ENCODE data around the gene PCDHA1.

PCDHA1 gene

DNA sequence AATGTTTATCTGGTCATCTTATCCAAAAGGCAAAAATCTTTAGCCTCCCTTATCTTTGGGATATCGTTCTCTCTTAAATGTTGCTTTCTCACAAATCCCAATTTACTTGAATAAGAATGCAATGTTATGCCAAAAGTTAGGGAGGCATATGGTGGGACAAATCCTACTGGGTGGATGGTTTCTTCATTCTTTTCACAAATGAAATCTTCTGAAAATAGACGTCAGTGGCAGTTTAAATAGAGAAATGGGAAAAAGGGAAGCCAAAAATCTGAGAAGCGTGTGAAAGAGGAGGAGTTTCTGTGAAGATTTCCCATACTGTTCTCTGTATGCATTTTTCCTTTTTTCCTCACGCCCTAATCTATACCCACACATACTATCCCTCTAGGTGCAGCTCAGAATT lies 137.7 kb downstream of the PCDHA1 start:
- DNase-seq (ENCODE audit: low read depth): no peak

- no peak for DNase-seq (ENCODE audit: low read depth)
Observed at GRCh38 chr5:140925806-140926442, 140.0 kb downstream of the PCDHA1 start, which contains the start of gene PCDHAC1. PCDHAC1 (plus strand) TSS chr5:140926299; CDS start chr5:140926893, 594 bp downstream.

DNA sequence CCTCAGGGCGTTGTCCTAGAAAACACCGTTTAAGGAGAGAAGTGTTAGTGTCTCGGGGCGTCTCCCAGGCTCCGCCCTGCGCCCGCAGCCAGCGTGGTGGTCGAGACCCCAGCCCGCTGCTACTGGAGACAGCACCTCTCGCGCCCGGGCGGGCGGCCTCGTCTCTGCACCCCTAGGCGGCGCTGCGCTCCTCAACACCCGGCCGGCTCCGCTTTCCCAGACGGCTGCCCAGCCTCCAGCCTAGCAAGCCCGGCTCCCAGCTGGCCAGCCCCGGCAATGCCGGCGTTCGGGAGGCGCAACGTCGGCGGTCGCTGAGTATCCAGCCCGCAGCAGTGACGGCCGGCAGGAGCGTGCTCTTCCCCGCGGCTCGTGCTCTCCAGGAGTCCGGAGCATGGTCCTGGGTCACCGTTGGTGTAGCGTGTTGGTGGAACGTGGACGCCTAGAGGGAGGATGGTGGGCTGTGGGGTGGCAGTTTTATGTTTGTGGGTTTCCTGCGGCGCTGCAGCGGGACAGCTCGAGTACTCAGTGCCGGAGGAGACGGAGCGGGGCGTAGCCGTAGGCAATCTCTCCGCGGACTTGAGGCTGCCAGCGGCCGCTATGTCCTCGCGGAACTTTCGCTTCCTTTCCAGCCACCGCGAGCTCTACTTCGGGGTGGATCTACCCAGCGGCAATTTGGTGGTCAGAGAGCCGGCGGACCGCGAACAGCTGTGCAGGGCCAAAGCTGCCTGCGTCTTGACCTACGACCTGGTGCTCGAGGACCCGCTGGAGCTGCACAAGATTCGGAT lies 140.7 kb downstream of the PCDHA1 start:
- no peak for DNase-seq (ENCODE audit: low read depth)

DNA sequence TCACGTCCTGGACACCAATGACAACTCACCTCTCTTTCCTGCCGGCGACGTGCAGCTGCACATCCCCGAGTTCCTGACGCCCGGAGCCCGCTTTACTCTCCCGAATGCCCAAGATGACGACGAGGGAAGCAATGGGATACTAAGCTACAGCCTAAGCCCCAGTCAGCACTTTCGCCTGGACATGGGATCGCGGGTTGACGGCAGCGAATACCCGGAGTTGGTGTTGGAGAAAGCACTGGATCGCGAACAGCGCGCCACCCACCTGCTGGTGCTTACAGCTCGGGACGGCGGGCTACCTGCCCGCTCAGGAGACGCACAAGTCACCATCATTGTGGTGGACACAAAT lies 141.3 kb downstream of the PCDHA1 start:
- DNase-seq (ENCODE audit: low read depth): no peak

DNA sequence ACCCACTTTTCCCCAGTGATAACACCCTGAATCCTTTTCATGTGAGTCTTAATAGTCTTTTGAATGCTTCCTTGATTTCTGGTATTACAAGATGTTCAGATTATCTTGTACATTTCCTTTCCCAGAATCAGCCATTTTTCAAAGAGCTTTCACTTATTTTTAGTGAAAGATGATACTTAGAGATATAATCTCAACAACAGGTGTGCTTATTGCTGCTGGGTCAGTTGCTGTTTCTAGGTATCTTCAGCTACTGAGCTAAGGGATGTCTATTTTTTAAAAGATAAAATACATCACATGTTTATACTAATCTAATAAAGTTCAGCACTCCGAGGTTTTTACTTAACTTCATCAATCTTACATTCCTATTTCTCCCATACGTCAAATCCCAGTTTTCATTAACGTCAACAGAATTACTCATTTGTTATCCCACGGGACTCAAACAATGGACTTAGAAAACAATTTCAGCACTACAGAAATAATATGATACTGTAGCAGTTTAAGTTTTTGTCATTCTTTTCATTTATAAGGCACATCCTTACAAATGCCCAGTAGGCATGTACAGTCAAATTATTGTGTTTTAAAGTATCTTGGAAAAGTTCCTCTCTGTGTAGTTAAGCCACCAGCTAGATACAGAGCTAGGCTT lies 149.1 kb downstream of the PCDHA1 start:
- no peak for DNase-seq (ENCODE audit: low read depth)

GRCh38 chr5:140946578-140946977 lies 160.6 kb downstream of the PCDHA1 start:
- DNase-seq (ENCODE audit: low read depth): no peak

GRCh38 chr5:140951636-140952035 lies 165.7 kb downstream of the PCDHA1 start:
- DNase-seq (ENCODE audit: low read depth): no peak

DNA sequence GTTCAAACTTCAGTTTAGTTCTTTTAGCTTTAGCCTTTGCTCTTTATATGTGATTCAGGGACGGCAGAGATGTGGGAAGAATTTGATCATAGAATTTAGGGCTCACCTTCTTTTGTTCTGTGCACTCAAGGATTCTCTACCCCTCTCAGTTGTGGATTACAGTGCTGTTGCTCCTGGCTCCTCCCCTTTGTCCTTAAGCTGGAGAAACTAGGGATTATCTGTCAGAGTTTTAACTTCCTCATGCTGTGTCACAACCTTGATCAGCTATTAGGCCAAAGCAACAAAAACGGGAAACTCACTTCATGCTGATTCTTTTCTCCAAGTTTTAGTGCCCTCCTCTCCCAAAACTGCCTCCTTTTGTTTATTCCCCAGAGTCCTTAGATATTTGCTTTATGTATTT lies 167.3 kb downstream of the PCDHA1 start:
- no peak for DNase-seq (ENCODE audit: low read depth)

DNA sequence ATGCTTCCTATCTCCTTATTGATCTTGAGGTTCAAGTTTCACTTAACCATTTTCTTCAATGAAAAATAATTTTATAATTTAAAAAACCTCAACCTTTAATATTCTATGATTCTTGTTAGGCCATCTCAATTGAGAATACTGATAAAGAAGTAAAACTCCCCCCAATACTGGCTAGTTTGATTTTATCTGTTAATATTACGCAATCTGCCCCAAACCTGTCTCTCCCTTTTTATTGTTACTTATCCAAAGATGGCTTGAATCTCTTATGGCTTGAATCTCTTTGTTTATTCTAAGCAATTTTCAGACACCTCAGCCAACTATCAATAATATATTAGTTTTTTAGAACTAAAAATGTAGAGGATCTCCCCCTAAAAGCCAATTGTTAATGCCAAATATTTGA lies 176.2 kb downstream of the PCDHA1 start:
- DNase-seq (ENCODE audit: low read depth): no peak

DNA sequence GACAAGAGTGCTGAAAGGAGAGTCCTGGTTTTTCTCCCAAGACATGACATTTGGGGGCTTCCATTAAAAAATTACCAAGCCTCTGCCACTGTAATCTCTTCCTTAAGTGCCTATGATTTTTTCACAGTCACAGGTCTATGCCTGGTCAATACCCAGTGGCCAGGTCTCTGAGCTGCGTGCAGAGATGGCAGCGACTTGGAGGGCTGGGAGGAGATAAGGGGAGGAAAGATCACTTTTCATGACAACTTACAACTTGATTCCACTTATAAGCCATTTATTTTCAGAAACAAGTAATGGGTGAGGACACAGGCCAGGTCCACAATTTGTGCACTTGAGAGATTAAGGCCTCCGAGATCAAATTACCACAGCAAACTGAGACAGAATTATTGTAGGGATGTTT lies 178.4 kb downstream of the PCDHA1 start:
- no peak for DNase-seq (ENCODE audit: low read depth)

- DNase-seq (ENCODE audit: low read depth): no peak
Observed at GRCh38 chr5:140965905-140966292, 180.0 kb downstream of the PCDHA1 start.

DNA sequence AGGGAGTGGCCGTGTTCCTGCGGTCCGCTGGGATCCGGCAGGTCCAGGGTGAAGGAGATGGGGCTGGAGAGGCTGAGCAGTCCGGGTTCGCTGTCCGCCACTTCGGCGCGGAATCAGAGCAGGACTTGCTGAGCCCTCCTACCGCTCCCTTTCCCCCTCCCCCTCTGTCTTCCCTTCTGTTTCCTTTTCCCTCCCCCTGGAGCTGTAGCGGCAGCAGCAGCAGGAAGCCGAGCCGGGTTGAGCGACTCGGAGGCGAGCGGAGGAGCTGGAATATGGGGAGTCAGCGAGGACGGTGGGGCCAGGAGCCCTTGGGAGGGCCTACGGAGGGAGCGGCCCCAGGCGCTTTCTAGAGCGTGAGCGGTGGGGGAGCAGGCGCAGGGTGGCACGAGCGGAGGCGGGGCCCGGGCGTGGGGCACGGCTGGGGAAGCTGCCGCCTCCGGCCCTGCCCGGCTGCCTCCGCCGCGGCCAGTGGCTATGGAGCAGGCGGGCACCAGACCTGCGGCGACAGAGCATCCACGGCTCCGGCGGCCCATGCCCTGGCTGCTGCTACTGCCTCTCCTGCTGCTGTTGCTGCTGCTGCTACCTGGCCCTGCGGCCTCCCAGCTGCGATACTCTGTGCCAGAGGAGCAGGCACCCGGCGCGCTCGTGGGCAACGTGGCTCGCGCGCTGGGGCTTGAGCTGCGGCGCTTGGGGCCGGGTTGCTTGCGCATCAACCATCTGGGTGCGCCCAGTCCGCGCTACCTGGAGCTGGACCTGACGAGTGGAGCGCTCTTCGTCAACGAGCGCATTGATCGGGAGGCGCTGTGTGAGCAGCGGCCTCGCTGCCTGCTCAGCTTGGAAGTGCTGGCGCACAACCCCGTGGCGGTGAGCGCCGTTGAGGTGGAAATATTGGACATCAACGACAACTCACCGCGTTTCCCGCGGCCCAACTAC lies 180.6 kb downstream of the PCDHA1 start, which contains the start of gene PCDHAC2:
Gene PCDHAC2, plus strand, starts transcription at position 184 of the 933 bp plus-strand sequence. Its CDS starts 291 bp downstream, at position 475.
- no peak for DNase-seq (ENCODE audit: low read depth)

DNA sequence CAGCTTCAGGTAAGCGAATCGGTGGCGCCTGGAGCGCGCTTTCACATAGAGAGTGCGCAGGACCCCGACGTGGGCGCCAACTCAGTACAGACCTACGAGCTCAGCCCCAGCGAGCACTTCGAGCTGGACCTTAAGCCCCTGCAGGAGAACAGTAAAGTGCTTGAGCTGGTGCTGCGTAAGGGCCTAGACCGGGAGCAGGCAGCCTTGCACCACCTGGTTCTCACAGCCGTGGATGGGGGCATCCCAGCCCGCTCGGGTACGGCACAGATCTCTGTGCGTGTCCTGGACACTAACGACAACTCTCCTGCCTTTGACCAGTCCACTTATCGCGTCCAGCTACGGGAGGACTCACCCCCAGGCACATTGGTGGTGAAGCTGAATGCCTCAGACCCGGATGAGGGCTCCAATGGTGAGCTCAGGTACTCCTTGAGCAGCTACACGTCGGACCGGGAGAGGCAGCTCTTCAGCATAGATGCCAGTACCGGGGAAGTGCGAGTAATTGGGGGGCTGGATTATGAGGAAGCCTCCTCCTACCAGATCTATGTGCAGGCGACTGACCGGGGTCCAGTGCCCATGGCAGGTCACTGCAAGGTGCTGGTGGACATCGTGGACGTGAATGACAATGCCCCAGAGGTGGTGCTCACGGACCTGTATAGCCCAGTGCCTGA lies 181.4 kb downstream of the PCDHA1 start:
- DNase-seq (ENCODE audit: low read depth): no peak

- no peak for DNase-seq (ENCODE audit: low read depth)
Observed at GRCh38 chr5:140969880-140970279, 183.9 kb downstream of the PCDHA1 start.

DNA sequence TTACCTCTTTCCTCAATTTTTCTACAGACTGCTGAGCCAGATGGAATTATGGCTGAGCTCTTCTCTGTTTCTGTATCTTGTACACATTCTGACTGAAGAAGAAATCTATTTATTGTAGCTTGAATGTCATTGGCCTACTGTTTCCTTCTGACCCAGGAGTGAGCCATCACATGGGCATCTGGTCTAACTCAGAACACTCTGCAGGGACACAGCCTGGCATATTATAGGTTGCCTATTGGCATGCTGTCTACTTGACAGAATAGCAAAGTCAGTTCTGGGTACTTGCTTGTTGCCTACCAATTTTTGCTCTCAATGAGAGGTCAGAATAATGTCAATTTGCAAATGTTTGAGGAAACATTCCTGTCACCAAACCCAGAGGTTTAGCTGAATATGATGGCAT lies 187.6 kb downstream of the PCDHA1 start:
- DNase-seq (ENCODE audit: low read depth): no peak

- no peak for DNase-seq (ENCODE audit: low read depth)
Observed at GRCh38 chr5:140977003-140977402, 191.1 kb downstream of the PCDHA1 start.

GRCh38 chr5:140978260-140978659 lies 192.3 kb downstream of the PCDHA1 start:
- no peak for DNase-seq (ENCODE audit: low read depth)

DNA sequence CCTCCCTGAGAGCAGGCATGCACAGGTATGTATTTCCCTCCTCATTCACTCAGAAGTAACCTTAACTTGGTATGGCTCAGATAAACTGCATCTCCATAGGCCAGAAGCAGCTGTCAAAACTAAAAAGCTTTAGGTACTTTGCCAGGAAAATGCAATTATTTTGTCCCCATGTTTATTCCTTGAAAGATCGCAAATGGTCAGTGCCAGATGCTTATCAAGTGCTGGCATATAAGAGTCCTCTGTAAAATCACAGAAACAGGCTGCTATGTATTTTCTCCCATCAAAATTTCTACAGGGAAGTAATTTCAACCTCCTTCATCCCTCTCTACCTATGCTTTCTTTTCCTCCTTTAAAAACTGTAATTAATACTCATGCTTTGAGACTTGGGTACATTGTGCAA lies 193.0 kb downstream of the PCDHA1 start:
- DNase-seq (ENCODE audit: low read depth): no peak

GRCh38 chr5:140982083-140982716 lies 196.3 kb downstream of the PCDHA1 start:
- no peak for DNase-seq (ENCODE audit: low read depth)

DNA sequence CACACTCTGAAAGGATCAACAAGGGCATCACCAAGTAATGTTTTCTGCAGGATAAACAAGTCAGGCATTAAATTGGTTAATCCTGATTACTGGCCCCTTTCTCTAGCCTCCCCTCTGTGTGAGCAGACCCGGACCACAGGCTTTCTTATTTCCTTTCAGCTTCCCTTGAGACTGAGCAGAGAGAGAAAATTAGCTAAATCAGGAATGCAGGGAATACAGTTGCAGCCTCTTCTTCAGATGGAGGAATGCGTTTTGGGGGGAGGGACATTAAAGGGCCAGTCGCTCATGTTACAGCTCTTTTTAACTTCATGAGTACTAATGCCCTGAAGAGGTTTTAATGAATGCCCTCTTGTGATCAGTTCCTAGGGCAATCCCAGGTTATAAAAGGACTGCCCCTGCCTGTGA lies 200.2 kb downstream of the PCDHA1 start:
- no peak for DNase-seq (ENCODE audit: low read depth)

GRCh38 chr5:140988100-140988499 lies 202.2 kb downstream of the PCDHA1 start:
- DNase-seq (ENCODE audit: low read depth): no peak
